ENCODE measurements around the gene FRMD3.

- TF ChIP-seq, protein P1, sequence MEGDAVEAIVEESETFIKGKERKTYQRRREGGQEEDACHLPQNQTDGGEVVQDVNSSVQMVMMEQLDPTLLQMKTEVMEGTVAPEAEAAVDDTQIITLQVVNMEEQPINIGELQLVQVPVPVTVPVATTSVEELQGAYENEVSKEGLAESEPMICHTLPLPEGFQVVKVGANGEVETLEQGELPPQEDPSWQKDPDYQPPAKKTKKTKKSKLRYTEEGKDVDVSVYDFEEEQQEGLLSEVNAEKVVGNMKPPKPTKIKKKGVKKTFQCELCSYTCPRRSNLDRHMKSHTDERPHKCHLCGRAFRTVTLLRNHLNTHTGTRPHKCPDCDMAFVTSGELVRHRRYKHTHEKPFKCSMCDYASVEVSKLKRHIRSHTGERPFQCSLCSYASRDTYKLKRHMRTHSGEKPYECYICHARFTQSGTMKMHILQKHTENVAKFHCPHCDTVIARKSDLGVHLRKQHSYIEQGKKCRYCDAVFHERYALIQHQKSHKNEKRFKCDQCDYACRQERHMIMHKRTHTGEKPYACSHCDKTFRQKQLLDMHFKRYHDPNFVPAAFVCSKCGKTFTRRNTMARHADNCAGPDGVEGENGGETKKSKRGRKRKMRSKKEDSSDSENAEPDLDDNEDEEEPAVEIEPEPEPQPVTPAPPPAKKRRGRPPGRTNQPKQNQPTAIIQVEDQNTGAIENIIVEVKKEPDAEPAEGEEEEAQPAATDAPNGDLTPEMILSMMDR (IDR thresholded peaks at IDR 0.05): no peak
- no peak for TF ChIP-seq POLR2A (IDR thresholded peaks at IDR 0.05)
Measured at GRCh38 chr9:83342006-83342405, 196.2 kb downstream of the FRMD3 start.

Data from body of pancreas (tissue), 4 donors.